Occipital lobe (tissue), 2 donors: ENCODE results near the gene VPS9D1. TPM values are rescaled to one million over a fixed set of nuclear protein-coding genes. Genes with fewer than 3 reads are reported as not detected.
"Not testable (repeated sequence)": the region's sequence is repeated elsewhere in the genome, so short reads cannot be mapped to it uniquely, and the experiment has no call there.

Source experiments
- DNase-seq: peaks from one replicate; lab custom pipeline; 2025; lab: John Stamatoyannopoulos, UW
- total RNA-seq: library from RNA; depleted of rRNA; stranded (reverse); fragments of >200 nt; gene quantifications from one replicate; pipeline ENCODE4 v1.2.3, GENCODE V29; 2014

The VPS9D1 gene
- total RNA-seq, 1 donor from 2014 or later = 9.7 TPM

GRCh38 chr16:89693931-89694783, 26.5 kb downstream of the VPS9D1 start:
- no peak for DNase-seq

- no peak for DNase-seq
Observed at GRCh38 chr16:89693289-89693731, 27.4 kb downstream of the VPS9D1 start.

GRCh38 chr16:89691986-89692569, 28.6 kb downstream of the VPS9D1 start:
- no peak for DNase-seq

GRCh38 chr16:89691231-89691985, 29.3 kb downstream of the VPS9D1 start:
- no peak for DNase-seq

- no peak for DNase-seq
Observed at GRCh38 chr16:89690392-89690901, 30.3 kb downstream of the VPS9D1 start.

GRCh38 chr16:89689621-89690020, 31.1 kb downstream of the VPS9D1 start:
- DNase-seq = not testable (repeated sequence)

- DNase-seq = no peak
Observed at GRCh38 chr16:89689142-89689541, 31.6 kb downstream of the VPS9D1 start.

- DNase-seq = no peak
Observed at GRCh38 chr16:89688395-89688794, 32.3 kb downstream of the VPS9D1 start.

GRCh38 chr16:89687092-89687940, 33.4 kb downstream of the VPS9D1 start:
- DNase-seq = no peak

GRCh38 chr16:89686520-89687091, 34.1 kb downstream of the VPS9D1 start, which contains the start of gene CDK10:
Gene CDK10 (plus strand): TSS chr16:89686689. CDS start chr16:89686711, 22 bp downstream.
- DNase-seq = peak; percentile 84

GRCh38 chr16:89685916-89686315, 34.8 kb downstream of the VPS9D1 start:
- DNase-seq = no peak

GRCh38 chr16:89678258-89678657, 42.4 kb downstream of the VPS9D1 start:
- DNase-seq = no peak

GRCh38 chr16:89672177-89672941, 48.3 kb downstream of the VPS9D1 start:
- DNase-seq = no peak

- not testable (repeated sequence) for DNase-seq
Observed at GRCh38 chr16:89671565-89671964, 49.1 kb downstream of the VPS9D1 start.

GRCh38 chr16:89670496-89671431, 49.9 kb downstream of the VPS9D1 start:
- DNase-seq = no peak

- DNase-seq = no peak
Observed at GRCh38 chr16:89669755-89670154, 50.9 kb downstream of the VPS9D1 start.

- DNase-seq = no peak
Observed at GRCh38 chr16:89668790-89669158, 51.9 kb downstream of the VPS9D1 start.

- no peak for DNase-seq
Observed at GRCh38 chr16:89667633-89668032, 53.1 kb downstream of the VPS9D1 start.

GRCh38 chr16:89667000-89667399, 53.7 kb downstream of the VPS9D1 start:
- not testable (repeated sequence) for DNase-seq
